HFFc6 (cell line): ENCODE results near the gene ASB2. TPM values are rescaled to one million over a fixed set of nuclear protein-coding genes. Genes with fewer than 3 reads are reported as not detected.

Experiments used
- DNase-seq: peaks from one replicate; pipeline ENCODE4 v3.0.0-alpha.2; 2018
- H3K27ac Mint-ChIP-seq: 2 replicates; pipeline ENCODE4 v1.8.0; 2020; ENCODE audit warnings: mild to moderate bottlenecking, mixed read lengths
- H3K27me3 Mint-ChIP-seq: 2 replicates; pipeline ENCODE4 v1.8.0; 2021; ENCODE audit warnings: mild to moderate bottlenecking, moderate library complexity, mixed read lengths; ENCODE audit not compliant: insufficient read depth
- H3K36me3 Mint-ChIP-seq: 2 replicates; pipeline ENCODE4 v1.8.0; 2021; ENCODE audit warnings: low read depth, mixed read lengths
- H3K4me1 Mint-ChIP-seq: 2 replicates; pipeline ENCODE4 v1.8.0; 2020; ENCODE audit warnings: low read depth, mixed read lengths
- H3K4me3 Mint-ChIP-seq: 2 replicates; pipeline ENCODE4 v1.8.0; 2020; ENCODE audit warnings: mild to moderate bottlenecking, moderate library complexity, mixed read lengths
- H3K9me3 Mint-ChIP-seq: 2 replicates; pipeline ENCODE4 v1.8.0; 2020; ENCODE audit warnings: mild to moderate bottlenecking, mixed read lengths
- CTCF ChIP-seq: fragments of 200-600 bp; sonication (generic); IDR thresholded peaks from 2 replicates; pipeline ENCODE4 v1.5.0; 2021; ENCODE audit warnings: antibody characterized with exemption, mild to moderate bottlenecking
- total RNA-seq, 6 experiments: library from RNA; stranded (reverse); fragmentation: NEBNext Ultra II Directional; extraction: Animal tissue kit (Norgen Biotek cat#: 25700); gene quantifications; 2 replicates in 1 of 6; 3 replicates in 5 of 6; pipeline ENCODE4 v1.2.3, GENCODE V29; 2021

ASB2 gene
- total RNA-seq, 6 experiments from 2014 or later: not detected

DNA sequence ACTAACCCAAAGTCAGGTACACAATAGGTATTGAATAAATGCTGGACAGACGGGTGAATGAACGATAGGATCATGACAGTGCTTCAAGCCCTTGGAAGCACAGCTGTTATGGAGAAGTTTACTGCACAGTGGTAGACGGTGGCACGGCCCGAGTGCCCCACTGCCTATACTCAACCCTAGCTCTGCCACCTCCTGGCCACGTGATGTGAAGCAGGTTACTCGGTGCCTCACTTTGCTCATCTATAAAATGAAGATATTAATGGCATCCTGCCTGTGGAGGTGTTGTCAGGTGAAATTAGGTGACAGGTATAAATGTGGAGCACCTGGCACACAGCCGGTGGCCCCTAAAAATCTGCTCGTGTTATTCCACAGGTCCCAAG is 5.8 kb downstream of the ASB2 start:
- no peak for DNase-seq
- peaks cover 13% of the 10 kb centered on the region for H3K4me1 Mint-ChIP-seq

DNA sequence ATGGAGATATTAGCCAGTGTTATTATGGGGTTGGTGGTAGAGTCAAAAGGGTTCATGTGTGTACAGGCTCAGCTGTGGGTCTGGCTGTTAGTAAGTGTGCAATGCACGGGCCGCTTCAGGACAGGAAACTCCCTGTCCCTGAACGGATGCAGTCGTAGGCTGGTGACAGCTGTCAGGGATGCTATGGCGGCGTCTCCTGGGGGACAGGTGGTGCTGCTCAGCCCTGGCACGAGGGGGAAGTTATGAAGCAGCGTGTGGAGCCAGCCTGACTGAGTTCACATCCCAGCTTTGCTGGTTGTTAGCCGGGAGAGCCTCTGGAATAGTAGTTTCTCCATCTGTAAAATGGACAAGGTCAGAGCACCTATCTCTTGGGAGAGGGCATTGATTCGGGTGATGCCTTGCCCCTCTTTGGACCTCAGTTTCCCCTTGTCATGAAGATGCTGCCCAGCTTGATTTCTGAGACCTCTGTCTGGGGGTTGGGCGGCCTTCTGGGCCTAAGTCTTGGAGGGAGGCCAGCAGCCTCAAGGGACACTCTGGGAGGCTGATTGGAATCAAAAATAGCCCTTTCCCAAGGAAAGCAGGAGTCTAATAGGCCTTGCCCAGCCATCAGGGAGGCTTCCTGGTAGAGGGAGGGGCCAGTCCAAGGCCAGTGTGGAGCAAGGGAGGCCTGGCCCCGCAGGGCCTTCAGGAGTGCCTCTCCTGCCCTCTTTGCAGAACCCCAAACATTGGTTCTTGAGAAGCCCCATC is 7.1 kb downstream of the ASB2 start:
- DNase-seq: no peak
- H3K4me3 Mint-ChIP-seq: no peak overlapping the region
- H3K36me3 Mint-ChIP-seq: peaks cover 8% of the 10 kb centered on the region
- peaks cover 2% of the 10 kb centered on the region for H3K27me3 Mint-ChIP-seq
- peaks cover 24% of the 10 kb centered on the region for H3K4me1 Mint-ChIP-seq
- TF ChIP-seq CTCF: no peak
- H3K27ac Mint-ChIP-seq: no peak overlapping the region
- peaks cover 9% of the 10 kb centered on the region for H3K9me3 Mint-ChIP-seq

More for the DNA sequence above, 5.8 kb downstream of the ASB2 start:
- Mint-ChIP-seq H3K27me3 (peaks cover 2% of the 10 kb centered on the region), H3K9me3 (no peaks in the 10 kb centered on the region), H3K36me3 (no peaks in the 10 kb centered on the region), H3K27ac (no peak overlapping the region), H3K4me3 (peak overlapping the region; percentile 38)
- peak; percentile 53 for TF ChIP-seq CTCF

DNA sequence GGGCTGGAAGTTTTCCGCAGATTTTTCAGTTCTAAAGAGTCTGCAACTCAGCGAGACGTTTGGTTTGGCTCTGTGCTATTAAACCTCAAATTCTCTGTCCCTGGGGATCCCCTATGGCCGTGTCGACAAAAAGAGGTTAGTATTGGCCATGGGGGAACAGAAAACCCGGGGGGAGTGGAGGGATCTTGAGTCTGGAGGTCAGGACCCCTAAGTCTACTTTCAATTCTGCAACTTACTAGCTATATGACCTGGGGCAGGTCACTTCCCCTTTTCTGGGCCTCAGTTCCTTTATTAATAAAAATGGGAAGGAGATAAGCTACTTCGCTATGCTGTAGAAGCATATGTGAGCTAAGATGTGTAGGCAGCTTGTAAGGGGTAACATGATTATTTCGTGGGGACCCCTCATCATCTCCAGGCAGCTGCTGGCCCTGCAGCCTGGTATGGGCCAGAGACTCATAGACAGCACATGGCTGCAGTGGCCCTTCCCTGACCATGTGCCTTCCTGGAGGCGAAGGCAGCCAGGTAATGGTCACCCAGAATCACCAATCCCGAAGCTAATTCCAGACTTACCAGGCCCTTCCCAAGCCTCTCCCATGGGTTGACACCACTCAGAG is 8.6 kb downstream of the ASB2 start:
- TF ChIP-seq CTCF: no peak
- Mint-ChIP-seq H3K27me3 (peaks cover 4% of the 10 kb centered on the region), H3K4me1 (peaks cover 34% of the 10 kb centered on the region), H3K27ac (no peak overlapping the region), H3K9me3 (peaks cover 17% of the 10 kb centered on the region), H3K4me3 (no peak overlapping the region), H3K36me3 (peaks cover 15% of the 10 kb centered on the region)
- DNase-seq: no peak

GRCh38 chr14:93965946-93966474 is 10.4 kb downstream of the ASB2 start:
- TF ChIP-seq CTCF: no peak
- DNase-seq: no peak
- peaks cover 35% of the 10 kb centered on the region for H3K4me1 Mint-ChIP-seq
- H3K36me3 Mint-ChIP-seq: peaks cover 15% of the 10 kb centered on the region
- no peak overlapping the region for H3K4me3 Mint-ChIP-seq
- peak overlapping the region; percentile 84 for H3K27ac Mint-ChIP-seq
- H3K9me3 Mint-ChIP-seq: peaks cover 17% of the 10 kb centered on the region
- H3K27me3 Mint-ChIP-seq: peaks cover 3% of the 10 kb centered on the region

DNA sequence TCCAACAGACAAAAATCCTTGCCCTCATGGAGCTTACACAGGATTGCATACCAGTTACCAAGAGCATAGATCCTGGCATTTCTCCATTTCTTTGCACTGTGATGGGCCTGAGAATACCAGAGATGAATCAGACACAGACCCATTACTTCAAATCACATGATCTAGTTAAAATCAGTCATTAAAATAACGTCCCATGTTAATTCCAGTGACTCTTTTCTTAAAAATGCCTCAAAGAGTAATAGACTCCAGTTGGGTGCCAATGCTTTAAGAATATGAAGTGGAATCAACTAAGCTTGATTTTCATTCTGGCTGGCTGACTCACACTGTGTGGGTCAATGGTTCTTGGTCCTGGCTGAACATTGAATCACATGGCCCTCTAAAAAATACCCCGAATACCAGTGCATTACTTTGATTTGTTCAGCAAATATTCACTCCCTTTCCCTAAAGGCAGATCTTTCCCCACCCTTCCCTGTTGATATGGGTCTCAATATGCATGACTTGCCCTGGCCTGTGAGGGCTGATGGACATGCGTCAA is 11.0 kb downstream of the ASB2 start:
- peaks cover 17% of the 10 kb centered on the region for H3K9me3 Mint-ChIP-seq
- H3K27me3 Mint-ChIP-seq: peaks cover 3% of the 10 kb centered on the region
- DNase-seq: peak; percentile 97
- no peak for TF ChIP-seq CTCF
- H3K27ac Mint-ChIP-seq: peak overlapping the region; percentile 84
- H3K4me3 Mint-ChIP-seq: no peak overlapping the region
- H3K36me3 Mint-ChIP-seq: peaks cover 15% of the 10 kb centered on the region
- peaks cover 37% of the 10 kb centered on the region for H3K4me1 Mint-ChIP-seq
